Activated T-helper 2 cell treated with anti-CD3 and anti-CD28 coated beads, Interferon-gamma antibody, Interleukin-2, Interleukin-4, amounts not matched to agents 10 μg/mL and 5 μg/mL and 100 μg/mL, durations not matched to agents 14 hours and 24 hours and 36 hours (primary cell): ENCODE data around the gene KLK10. TPM values are rescaled to one million over a fixed set of nuclear protein-coding genes. Genes with fewer than 3 reads are reported as not detected.

ENCODE experiments used
- DNase-seq: peaks from one replicate; pipeline ENCODE4 v3.0.0; 2021; ENCODE audit warnings: low spot score
- H3K27ac Mint-ChIP-seq: one replicate; pipeline ENCODE4 v1.8.0; 2021; ENCODE audit warnings: mixed read lengths
- H3K27me3 Mint-ChIP-seq: one replicate; pipeline ENCODE4 v1.8.0; 2021; ENCODE audit warnings: low read depth, mixed read lengths
- H3K36me3 Mint-ChIP-seq: one replicate; pipeline ENCODE4 v1.8.0; 2021; ENCODE audit warnings: low read depth, mixed read lengths
- H3K4me1 Mint-ChIP-seq: one replicate; pipeline ENCODE4 v1.8.0; 2021; ENCODE audit warnings: low read depth, mixed read lengths
- H3K4me3 Mint-ChIP-seq: one replicate; pipeline ENCODE4 v1.8.0; 2021; ENCODE audit warnings: low read depth, mild to moderate bottlenecking, moderate library complexity, mixed read lengths
- H3K9me3 Mint-ChIP-seq: one replicate; pipeline ENCODE4 v1.8.0; 2021; ENCODE audit warnings: mixed read lengths
- intact Hi-C: fragments of 100-400 bp; cut with micrococcal nuclease; formaldehyde crosslinking; loops from one replicate; pipeline ENCODE4 v1.15.1; 2023
- total RNA-seq: library from RNA; stranded (reverse); gene quantifications from 2 replicates; pipeline ENCODE4 v1.2.3, GENCODE V29; 2022

KLK10 gene
- total RNA-seq, 1 donor from 2014 or later: not detected

GRCh38 chr19:51022526-51022925 lies 3.0 kb upstream of the KLK10 start:
- H3K4me1 Mint-ChIP-seq: peaks cover 4% of the 10 kb centered on the region
- no peaks in the 10 kb centered on the region for H3K9me3 Mint-ChIP-seq
- intact Hi-C loops: no loop called here
- no peaks in the 10 kb centered on the region for H3K36me3 Mint-ChIP-seq
- H3K27me3 Mint-ChIP-seq: peaks cover 32% of the 10 kb centered on the region
- H3K4me3 Mint-ChIP-seq: no peak overlapping the region
- no peak for DNase-seq
- no peak overlapping the region for H3K27ac Mint-ChIP-seq

DNA sequence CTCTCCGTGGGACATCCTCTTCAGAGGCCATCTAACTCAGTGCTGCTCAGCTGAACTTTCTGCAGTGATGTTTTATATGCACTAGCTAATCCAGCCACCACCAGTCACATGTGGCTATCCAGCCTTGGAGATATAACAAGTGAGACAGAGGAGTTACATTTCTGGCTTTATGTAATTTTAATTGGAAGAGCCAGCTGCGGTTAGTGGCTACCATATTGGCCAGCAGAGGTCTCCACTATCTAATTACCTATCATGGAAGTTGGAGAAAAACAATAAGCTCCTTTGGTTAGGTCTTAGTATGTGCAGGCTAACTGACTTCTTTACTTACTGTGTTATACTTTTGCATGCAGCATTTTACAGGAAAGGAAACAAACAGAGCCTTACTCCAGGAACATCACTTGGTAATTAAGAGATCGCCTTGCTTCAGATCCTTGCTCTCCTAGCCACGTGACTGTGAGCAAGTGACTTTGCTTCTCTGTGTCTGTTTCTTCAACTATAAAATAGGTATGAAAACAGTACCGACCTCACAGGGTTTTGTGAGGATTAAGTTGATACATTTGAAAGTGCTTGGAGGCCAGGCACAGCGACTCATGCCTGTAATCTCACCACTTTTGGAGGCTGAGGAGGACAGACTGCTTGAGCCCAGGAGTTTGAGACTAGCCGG lies 1.6 kb upstream of the KLK10 start:
- no peak for DNase-seq
- Mint-ChIP-seq H3K4me1 (peaks cover 4% of the 10 kb centered on the region), H3K36me3 (no peaks in the 10 kb centered on the region), H3K9me3 (no peaks in the 10 kb centered on the region), H3K4me3 (no peak overlapping the region), H3K27ac (no peak overlapping the region), H3K27me3 (peaks cover 41% of the 10 kb centered on the region)
- intact Hi-C loops: no loop called here

GRCh38 chr19:51018745-51019543 lies 565 bp downstream of the KLK10 start:
- no peak for DNase-seq
- peaks cover 48% of the 10 kb centered on the region for H3K27me3 Mint-ChIP-seq
- no peaks in the 10 kb centered on the region for H3K36me3 Mint-ChIP-seq
- no peak overlapping the region for H3K4me3 Mint-ChIP-seq
- intact Hi-C loops: no loop called here
- H3K4me1 Mint-ChIP-seq: peaks cover 11% of the 10 kb centered on the region
- no peaks in the 10 kb centered on the region for H3K9me3 Mint-ChIP-seq
- no peak overlapping the region for H3K27ac Mint-ChIP-seq

DNA sequence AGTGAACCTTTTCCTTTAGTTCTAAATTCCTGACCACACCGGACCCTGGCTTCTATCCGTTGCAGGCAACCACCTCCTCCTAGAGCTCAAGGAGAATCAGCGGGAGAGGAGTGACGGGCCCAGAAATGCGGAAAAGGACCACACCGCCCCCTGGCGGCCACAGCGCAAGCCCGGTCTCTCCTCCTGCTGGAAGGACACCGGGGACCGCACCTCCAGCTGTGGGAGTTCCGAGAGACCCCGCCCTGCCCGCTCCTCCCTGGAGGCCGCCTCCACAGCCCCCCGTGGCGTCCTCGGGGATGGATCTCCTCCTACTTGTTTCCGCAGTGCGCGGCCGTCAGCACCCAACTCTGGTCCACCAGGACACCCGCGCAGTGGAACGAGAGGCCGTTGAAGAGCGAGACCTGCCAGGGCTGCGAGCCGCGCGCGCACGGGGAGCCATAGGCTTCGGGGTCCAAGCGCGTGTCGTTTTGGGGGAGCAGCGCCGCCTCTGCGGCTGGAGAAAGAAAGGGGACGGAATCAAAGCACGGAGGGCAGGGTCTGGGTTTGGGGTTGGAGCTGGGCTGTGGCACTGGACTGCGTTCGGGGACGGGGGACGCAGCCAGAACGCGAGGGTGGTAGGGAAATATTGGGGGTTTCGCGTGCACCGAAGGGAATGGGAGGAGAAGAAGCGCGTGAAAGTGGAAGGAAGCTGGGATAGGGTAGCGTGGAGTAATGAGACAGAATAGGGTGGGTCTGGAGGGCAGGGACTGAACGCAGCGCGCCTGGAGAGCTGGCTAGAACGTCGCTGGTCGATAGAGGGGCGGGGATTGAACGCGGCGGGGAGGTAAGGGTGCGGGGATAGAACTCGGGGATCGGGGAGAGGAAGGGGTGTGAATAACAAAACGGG lies 2.5 kb downstream of the KLK10 start:
- DNase-seq: no peak
- no peaks in the 10 kb centered on the region for H3K9me3 Mint-ChIP-seq
- peaks cover 12% of the 10 kb centered on the region for H3K4me1 Mint-ChIP-seq
- H3K27ac Mint-ChIP-seq: no peak overlapping the region
- intact Hi-C loops: no loop called here
- H3K36me3 Mint-ChIP-seq: no peaks in the 10 kb centered on the region
- H3K4me3 Mint-ChIP-seq: no peak overlapping the region
- H3K27me3 Mint-ChIP-seq: peaks cover 43% of the 10 kb centered on the region

DNA sequence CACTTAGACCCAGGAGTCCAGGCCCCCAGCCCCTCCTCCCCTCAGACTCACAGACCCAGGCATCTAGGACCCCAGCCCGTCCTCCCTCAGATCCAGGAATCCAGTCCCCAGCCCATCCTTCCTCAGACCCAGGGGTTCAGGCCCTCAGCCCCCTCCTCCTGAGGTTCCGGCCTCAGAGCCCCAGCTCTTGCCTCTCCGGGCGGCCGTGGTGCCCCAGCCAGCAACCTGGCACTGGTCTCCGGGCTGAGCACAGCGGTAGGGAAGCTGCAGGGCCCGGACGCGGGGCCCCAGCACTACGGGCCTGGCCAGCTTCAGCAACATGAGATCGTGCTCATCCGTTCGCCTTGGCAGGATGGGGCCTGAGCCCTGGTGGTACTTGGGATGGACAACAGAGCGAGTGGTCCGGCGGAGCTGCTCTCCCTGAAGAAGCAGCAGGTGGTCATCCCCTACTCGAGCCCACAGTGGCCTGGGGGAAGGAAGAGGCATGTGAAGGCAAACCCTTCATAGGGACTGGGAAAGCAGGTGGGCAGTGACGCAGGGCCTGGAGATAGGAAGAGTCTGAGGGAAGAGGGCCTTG lies 3.7 kb downstream of the KLK10 start:
- DNase-seq: no peak
- peaks cover 12% of the 10 kb centered on the region for H3K4me1 Mint-ChIP-seq
- no peaks in the 10 kb centered on the region for H3K36me3 Mint-ChIP-seq
- intact Hi-C loops: no loop called here
- no peak overlapping the region for H3K4me3 Mint-ChIP-seq
- no peaks in the 10 kb centered on the region for H3K9me3 Mint-ChIP-seq
- no peak overlapping the region for H3K27ac Mint-ChIP-seq
- H3K27me3 Mint-ChIP-seq: peaks cover 43% of the 10 kb centered on the region

- Mint-ChIP-seq H3K9me3 (no peaks in the 10 kb centered on the region), H3K4me3 (no peak overlapping the region), H3K27ac (no peak overlapping the region), H3K27me3 (peaks cover 33% of the 10 kb centered on the region), H3K36me3 (no peaks in the 10 kb centered on the region), H3K4me1 (peaks cover 9% of the 10 kb centered on the region)
- no peak for DNase-seq
- intact Hi-C loops: no loop called here
These were observed 5.3 kb downstream of the KLK10 start for GRCh38 chr19:51014242-51014641.

DNA sequence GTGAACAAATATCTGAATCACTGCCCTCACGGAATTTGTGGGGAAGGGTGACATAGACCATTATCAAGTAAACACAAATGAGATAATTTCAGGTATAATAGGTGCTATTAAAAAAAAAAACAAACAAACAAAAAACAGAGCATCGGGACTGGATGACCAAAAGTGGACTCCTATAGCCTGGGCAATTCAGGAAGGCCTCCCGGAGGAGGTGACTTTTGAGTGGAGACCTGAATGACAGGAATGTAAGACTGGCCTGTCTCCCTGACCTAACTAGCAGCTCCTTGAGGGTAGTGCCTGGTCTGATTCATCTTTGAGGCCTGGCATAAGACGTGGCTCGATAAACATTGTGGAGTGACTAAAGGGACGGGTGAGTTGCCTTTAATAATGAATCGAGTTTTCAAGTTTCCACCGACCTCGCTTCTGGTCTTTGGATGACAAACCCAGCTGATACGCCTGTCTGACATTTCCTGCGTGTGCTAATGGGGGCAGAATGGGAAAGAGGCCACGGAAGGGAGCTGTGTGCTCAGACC lies 6.8 kb downstream of the KLK10 start:
- Mint-ChIP-seq H3K27ac (no peak overlapping the region), H3K9me3 (no peaks in the 10 kb centered on the region), H3K27me3 (peaks cover 24% of the 10 kb centered on the region), H3K4me1 (peaks cover 9% of the 10 kb centered on the region), H3K4me3 (no peak overlapping the region), H3K36me3 (no peaks in the 10 kb centered on the region)
- DNase-seq: no peak
- intact Hi-C loops: no loop called here

GRCh38 chr19:51010066-51010795 lies 9.3 kb downstream of the KLK10 start:
- H3K9me3 Mint-ChIP-seq: no peaks in the 10 kb centered on the region
- no peak overlapping the region for H3K27ac Mint-ChIP-seq

DNA sequence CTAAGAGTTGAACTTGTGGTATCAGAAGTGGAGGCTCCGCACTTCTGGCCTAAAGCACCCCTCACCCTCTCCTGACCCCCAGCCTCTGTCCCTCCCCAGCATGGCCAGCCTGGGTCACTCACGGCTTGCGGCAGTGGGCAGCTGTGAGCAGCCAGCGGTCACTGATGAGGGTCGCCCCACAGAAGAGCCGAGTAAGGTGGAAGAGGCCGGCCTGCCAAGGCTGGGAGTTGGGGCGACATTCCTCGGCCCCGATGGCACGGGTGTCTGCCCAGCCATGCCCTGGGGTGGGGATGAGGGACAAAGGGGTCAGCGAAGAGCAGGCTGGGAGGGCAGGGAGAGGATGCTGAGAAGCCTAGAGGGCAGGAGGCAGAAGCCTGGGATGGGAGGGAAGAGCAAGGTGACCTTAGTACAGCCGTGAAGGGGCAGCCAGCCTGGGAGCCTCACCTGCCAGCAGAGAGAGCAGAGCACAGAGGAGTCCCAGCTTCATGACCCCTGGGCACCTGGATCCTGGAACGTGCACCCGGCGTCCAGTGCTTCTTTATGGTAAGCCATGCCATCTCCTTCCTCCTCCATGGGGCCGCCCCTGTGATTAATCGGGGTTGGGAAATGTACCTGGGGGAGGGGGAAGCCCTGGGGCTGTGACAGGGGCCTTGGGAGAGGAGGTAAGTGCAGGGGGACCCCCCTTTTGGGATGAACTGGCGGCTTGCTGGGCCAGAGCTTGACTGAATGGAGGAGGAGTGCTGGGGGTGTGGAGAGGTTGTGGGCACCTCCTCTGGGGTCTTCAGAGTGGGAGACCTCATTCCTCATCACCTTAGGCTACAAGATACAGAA lies 10.2 kb downstream of the KLK10 start:
- no peaks in the 10 kb centered on the region for H3K36me3 Mint-ChIP-seq
- no peak overlapping the region for H3K4me3 Mint-ChIP-seq
- H3K27me3 Mint-ChIP-seq: peaks cover 3% of the 10 kb centered on the region
- no peak for DNase-seq
- intact Hi-C loops: no loop called here
- H3K4me1 Mint-ChIP-seq: peaks cover 4% of the 10 kb centered on the region
- H3K9me3 Mint-ChIP-seq: no peaks in the 10 kb centered on the region
- no peak overlapping the region for H3K27ac Mint-ChIP-seq

More at GRCh38 chr19:51010066-51010795, 9.3 kb downstream of the KLK10 start:
- peaks cover 9% of the 10 kb centered on the region for H3K4me1 Mint-ChIP-seq
- H3K27me3 Mint-ChIP-seq: peaks cover 7% of the 10 kb centered on the region
- H3K36me3 Mint-ChIP-seq: no peaks in the 10 kb centered on the region
- intact Hi-C loops: no loop called here
- no peak for DNase-seq
- H3K4me3 Mint-ChIP-seq: no peak overlapping the region

DNA sequence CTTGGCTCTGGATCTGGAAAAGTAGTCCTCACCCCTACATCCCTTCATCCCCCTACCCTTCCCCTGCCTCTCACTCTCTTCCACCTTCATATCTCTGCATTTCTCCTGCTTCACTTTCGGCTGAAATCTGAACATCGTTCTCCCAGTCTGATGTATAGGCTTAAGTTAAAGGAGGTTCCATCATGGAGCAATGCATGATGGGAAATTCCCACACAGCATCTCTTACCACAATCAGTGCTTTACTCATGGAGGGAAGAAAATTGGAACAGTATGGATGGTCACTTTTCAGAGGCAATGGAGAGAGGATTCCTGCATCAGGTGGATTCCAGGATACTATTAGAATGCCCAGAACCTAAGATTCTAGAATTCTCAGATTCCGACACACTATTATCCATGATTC lies 12.0 kb downstream of the KLK10 start:
- DNase-seq: no peak
- no peaks in the 10 kb centered on the region for H3K9me3 Mint-ChIP-seq
- H3K4me3 Mint-ChIP-seq: no peak overlapping the region
- intact Hi-C loops: no loop called here
- H3K36me3 Mint-ChIP-seq: no peaks in the 10 kb centered on the region
- peaks cover 3% of the 10 kb centered on the region for H3K27me3 Mint-ChIP-seq
- H3K4me1 Mint-ChIP-seq: no peaks in the 10 kb centered on the region
- H3K27ac Mint-ChIP-seq: no peak overlapping the region

GRCh38 chr19:51006406-51006805 lies 13.1 kb downstream of the KLK10 start:
- H3K36me3 Mint-ChIP-seq: no peaks in the 10 kb centered on the region
- H3K4me3 Mint-ChIP-seq: no peak overlapping the region
- peaks cover 3% of the 10 kb centered on the region for H3K27me3 Mint-ChIP-seq
- no peaks in the 10 kb centered on the region for H3K9me3 Mint-ChIP-seq
- intact Hi-C loops: no loop called here
- H3K4me1 Mint-ChIP-seq: no peaks in the 10 kb centered on the region
- no peak for DNase-seq
- no peak overlapping the region for H3K27ac Mint-ChIP-seq
